Stimulated activated CD4-positive, alpha-beta T cell treated with anti-CD3 and anti-CD28 coated beads, Interleukin-1b, Interleukin-23, amount 100 ng/mL, for 24 hours (primary cell): Measurements from ENCODE around the gene ERC2.

Experiments used
- DNase-seq, 4 experiments: peaks; one replicate each; pipeline ENCODE4 v3.0.0-alpha.2; 2020; ENCODE audit warnings: low read depth in 4 of 4, low spot score in 1 of 4

The ERC2 gene

DNA sequence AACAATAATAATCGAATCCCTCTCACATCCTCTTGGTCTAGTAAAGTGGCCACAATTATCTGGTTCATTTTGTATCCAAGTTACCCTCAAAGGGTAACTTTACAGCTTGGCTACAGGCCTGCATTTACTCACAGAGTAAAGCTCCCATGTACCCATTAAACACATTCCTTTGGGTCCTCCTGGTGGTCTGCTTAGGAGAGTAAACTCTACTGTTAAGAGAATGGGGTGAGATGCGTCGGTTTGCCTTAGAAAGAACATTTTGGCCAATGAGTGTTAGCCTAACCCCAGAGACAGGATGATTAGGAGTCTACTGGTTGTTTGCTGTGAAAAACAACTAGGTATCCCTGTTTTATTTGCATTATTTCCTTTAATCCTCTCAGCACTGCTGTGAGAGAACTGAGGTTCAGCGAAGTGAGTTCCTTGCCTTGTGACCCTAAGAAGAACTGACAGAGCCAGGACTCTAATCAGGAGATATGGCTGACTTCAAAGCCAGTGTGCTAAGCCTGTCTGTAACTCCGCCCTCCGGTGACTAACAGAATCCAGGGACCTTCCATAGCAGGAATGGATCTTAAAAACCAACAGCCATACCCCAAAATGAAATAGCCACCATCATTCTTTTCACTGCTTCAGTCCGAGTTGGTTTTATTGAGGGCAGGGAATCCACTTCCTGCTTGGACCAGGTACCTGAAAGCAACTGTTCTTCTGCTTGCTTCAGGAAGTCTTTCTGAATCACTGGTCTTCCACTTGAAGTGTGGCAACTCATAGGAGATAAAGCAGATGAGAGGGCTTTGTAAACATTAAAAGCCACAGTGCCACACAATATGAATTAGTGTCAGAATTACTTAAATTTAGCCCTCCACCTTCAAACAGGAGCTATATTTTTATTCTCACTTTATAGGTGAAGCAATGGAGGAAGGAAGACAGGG lies 663.8 kb downstream of the ERC2 start:
- DNase-seq: no peak

DNA sequence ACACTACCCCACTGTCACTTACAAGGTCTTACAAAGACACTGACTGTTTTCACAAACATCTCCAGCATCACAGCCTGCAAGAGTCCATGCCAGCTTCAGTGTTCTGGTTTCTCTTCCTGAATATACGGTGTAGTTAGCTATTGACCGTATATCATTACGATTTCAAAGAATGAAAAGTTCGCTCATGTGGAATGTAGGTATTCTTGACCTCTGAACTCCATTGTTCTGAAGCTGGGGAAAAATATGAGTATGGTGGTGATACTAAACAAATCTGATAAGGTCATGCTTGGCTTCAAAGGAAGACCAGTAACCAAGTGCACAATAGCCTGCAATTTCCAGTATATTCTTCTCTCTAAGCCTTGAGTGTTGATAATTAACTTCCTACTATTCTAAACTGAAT lies 665.5 kb downstream of the ERC2 start:
- DNase-seq: no peak

DNA sequence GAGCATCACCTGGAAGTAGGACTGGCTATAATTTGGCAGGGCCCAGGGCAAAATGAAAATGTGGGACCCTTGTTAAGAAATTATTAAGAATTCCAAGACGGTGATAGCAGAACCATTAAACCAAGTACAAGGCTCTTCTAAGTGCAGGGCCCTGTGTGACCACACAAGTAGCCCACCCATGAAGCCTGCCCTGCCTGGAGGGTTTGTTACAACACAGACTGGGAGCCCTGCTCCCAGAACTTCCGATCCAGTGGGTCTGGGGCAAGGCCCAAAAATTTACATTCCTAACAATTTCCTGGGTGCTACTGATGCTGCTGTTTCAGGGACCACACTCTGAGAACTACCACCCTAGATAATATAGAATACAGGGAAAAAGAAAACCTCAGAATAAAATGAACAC lies 666.6 kb downstream of the ERC2 start:
- DNase-seq: no peak

DNA sequence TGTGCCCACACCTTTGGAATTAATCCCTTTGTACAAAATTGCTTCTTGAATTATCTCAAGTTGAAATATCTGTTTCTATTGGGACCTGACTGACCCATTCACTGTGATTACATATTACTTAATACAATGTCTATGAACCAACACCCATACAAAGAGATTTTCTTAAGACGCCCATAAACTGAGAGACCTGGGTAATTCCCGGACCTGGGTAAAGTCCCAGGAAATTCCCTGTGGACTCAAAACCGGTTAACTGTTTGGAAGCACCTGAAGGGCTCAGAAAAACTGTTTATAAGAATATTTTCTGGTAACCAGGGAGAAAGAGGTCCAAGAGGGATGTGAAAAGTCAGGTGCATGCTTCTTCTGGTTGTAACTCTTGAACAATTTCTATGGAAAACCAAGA lies 667.2 kb downstream of the ERC2 start:
- DNase-seq: no peak

DNA sequence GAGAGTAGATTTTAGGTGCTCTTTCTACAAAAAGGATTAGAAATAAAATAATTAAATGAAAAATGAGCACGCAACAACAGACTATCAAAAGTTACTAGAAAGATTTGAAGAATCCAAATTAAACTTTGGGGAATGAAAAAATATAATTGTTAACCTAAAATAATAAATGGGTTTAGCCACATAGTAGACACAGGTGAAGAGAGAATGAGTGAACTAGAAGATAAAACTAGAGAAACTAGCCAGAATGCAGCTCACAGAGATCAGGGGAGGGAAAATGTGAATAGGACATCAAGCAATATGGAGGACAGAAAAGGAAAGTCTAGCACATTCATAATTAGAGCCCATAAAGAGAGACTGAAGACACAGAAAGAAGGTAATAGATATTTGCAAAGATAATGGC lies 670.5 kb downstream of the ERC2 start:
- no peak for DNase-seq

DNA sequence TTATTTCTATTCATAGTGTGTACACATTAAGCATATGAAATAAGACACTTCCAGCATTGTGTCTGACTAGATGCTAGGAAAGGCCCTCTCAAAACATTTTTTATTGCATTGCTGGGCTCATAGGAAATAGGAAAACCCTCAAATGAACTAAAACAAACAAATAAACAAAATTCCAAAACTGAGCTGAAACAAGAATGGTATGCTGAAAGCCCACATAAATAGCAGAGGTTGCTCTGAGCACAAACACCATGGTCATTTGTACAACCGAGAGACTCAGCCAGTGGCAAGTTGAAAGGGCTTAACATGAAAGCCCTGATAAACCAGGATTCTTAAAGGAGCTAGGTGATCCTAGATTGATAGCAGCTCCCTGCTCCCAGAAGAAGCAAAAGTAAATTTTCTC lies 671.2 kb downstream of the ERC2 start:
- DNase-seq: no peak

DNA sequence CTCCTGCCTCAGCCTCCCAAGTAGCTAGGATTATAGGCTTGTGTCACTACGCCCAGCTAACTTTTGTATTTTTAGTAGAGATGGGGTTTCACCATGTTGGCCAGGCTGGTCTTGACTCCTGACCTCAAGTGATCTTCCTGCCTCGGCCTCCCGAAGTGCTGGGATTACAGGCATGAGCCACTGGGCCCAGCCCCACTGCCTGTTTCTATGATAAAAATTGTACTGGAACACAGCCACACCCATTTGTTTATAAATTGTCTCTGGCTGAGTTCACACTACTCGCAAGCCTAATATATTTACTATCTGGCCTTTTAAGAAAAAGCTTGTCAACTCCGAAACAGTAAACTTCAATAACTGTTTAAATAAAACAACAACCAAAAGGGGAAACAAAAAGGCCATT lies 671.7 kb downstream of the ERC2 start:
- DNase-seq: no peak

DNA sequence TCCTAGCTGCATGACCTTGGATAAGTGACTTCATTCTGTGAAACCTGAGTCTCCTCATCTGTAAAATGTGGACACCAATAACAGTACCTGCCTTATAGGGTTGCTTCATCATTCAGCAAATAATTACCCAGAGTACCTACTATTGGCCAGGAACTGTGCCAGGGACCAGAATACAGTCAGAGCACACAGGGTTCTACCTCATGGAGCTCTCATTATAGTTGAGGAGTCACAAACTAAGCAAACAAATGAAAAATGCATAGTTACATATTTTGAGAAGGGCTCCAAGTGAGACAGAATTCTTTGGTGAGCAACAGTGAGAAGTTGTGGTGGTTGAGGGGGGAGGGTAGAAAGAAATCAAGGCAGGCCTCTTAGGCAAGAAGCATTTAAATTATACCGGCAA lies 672.5 kb downstream of the ERC2 start:
- DNase-seq: no peak

DNA sequence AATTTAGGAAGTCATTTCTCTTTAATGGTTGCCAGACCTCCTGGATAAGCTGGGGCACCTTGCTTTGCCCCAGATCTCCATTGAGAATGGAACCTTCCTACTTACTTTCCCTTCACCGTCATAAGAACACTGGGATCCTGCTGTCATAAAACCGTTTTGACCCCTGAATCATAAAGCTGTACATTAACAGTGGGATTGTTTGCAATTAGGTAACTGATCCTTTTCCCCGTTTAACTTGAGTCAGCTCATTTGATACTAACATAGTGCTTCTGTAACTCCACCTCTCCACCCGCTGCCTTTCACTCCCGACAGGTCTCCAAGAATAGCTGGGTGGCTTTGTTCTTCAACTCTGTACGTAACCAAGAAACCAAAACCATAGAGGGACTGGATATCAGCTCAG lies 673.0 kb downstream of the ERC2 start:
- no peak for DNase-seq

DNA sequence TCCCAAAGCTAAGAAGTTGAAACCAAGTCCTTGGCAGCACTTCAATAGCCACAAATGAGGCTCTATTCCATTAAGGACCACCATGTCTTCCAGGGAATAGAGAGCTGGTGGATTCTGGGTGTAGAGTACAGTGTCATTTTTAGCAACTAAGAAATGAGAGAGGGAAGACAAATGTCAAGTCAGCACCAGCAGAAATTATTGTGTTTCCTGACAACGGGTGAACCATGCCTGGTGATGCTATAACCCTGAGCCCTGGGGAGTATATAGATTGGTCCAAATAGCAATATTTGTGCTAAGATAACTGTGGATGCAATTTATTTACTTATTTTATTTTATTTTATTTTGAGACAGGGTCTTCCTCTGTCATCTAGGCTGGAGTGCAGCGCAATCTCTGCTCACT lies 675.5 kb downstream of the ERC2 start:
- no peak for DNase-seq

DNA sequence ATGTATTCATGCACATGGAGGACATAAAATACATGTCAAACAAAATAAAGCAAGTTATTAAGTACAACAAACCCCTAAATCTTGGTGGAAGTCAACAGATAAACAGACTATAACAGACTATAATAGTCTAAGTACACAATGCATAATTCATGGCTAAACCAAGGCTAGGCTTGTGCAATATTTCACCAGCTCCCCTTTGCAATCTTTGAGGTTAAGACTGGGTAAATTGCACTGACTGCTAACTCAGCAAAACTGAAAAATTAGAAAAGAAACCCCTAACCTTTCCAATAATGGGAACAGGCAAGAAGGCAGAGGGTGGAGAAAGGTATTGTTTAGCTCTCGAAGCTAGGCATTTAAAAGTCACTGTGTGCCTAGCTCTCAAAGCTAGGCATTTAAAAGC lies 676.3 kb downstream of the ERC2 start:
- DNase-seq: no peak

DNA sequence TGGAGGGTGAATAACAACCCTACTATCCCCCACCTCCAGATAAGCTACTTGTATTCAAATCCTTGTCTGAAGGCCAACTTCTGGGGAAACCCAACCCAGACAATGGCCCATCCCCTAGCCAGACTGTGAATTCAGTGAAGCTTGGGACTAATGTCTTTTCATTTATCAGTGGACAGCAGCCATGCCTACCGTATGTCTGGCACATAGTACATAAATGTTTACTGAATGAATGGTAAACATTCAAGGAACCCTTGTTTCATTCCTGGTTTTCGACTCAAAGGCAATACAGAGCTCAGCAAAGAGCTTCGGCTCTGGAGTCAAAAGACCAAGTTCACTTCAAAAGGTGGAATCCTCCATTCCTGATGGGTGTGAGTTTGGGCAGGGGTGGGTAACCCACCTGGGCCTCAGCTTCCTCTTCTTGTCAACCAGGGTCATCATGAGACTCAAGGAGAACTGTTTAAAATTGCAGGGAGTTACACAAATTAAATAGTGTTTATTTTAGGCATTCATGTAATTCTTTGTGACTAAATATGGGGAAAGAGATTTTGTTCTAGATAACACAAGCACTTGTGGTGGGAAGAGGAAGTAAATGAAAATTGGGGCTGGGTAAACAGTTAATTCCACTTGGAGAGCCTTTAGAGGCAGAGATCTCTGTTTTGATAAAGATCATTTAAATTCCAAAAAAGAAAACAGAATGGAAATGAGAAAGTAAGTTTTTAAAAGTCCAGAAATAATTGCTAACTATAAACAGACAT lies 677.5 kb downstream of the ERC2 start:
- DNase-seq: no peak

DNA sequence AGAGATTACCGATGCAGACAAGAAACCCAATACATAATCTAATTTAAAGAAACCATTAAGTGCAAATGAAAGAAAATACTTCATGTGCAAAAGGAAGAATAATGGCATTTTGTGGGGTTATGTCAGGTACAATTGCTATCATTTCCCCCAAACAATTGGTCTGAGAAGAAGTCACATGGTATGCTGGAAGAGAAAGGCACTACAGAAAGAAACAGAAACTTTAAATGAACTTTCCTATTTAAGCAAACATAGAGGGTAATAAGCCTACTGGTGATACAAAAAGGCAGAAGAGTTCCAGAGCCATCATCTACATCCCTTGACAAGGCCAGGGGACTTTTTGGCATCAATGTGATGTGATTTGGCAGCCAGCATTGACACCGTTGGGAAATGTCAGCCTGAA lies 678.8 kb downstream of the ERC2 start:
- DNase-seq: no peak

GRCh38 chr3:55782807-55783206 lies 685.5 kb downstream of the ERC2 start:
- no peak for DNase-seq

DNA sequence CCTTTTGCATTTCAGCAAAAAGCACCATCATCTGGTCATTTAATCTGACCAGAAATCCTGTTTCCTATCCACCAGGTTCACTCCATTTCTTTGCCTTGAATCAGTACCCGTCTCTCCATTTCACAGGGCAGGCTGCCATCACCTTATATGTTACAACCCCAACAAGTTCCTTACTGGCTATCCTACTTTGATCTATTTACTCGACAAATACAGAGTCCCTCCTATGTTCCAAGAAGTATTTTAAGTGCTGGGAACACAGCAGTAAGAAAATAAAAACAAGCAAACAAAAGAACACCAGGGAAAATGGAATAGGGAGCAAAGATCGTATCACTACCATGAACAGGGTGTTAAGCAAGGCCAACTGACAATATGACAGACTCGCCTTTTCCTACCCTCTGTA lies 685.9 kb downstream of the ERC2 start:
- DNase-seq: no peak

DNA sequence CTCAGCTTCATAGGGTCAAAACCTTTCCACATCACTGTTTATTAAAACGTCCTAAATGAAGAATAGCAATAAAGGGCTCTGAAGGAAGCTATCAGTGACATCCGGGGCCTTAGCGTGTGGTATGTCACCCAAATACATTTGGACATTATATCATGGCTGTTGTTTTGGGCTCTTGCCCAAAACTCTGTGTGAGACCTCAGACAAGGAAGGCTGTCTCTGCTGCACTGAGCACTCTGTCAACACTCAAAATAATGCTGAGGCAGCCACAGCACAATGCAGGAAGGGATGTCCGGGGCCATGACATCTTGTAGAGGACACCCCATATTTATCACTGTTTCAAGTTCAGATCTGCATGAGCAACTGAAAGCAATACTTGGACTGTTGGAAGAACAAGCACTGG lies 687.4 kb downstream of the ERC2 start:
- DNase-seq: no peak

GRCh38 chr3:55779543-55779942 lies 688.7 kb downstream of the ERC2 start:
- no peak for DNase-seq

DNA sequence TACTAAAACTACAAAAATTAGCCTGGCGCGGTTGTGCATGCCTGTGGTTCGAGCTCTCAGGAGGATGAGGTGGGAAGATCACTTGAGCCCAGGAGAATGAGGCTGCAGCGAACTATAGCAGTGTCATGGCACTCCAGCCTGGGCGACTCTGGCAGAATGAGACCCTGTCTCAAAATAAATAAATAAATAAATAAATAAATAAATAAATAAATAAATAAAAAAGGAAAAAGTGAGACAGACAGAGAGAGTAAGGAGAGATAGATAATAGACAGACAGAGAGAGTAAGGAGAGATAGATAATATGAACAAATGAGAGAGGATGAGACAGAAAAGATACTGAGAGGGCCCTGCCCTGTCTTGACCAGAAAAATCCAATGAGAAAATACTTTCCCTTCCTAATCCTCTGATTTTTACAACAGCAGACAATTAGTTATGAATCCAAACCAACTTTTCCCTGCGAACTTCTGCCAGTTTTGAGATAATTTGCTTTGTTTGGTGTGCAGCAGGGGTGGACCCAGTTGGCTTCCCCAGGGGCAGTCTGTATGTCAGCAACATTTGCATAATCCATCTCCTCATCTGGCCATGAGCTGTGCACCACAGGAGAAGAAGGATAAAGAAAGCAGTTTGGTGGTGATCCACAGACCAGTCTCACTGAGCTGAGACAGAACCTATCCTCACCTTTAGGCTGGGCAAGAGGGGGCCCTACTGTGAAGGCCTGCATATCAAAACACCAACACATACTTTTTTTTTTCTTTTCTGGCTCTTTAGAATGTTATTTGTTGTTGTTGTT lies 692.7 kb downstream of the ERC2 start:
- no peak for DNase-seq

GRCh38 chr3:55774856-55775255 lies 693.4 kb downstream of the ERC2 start:
- no peak for DNase-seq

DNA sequence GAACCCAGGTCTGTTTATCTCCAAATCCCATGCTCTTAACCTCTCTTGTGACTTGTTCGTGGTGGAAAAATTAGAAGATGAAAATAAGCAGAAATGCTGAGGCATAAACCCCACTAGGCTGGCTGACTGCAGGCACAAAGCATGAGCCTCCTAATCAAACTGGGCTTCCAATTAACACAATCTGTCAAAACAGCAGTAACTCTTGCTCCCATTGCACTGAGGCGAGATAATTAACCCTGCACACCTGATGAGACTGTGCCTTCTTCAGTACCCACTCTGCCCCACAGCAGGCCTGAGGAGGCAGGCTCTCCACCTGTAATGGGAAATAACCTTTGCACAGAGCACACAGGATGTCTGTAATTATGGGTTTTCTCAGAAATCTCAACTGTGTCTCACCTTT lies 696.8 kb downstream of the ERC2 start:
- DNase-seq: no peak

DNA sequence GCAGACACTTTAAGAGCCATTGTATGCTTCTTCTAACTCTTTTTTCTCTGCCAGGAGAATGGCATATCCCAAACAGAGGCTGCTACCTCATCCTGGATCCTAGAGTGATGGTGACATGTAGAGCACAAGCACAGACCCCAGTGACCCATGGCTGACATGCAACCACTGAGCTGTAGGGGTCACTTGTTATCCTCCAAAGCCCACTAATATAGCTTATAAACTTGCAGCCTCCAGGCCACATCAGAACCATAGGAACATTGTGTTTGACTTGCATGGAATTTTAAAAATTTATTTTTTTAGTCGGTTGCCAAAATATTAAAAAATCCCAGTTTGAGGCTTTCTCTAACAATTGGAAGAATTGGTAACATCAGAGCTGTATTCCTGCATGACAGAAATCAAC lies 698.2 kb downstream of the ERC2 start:
- DNase-seq: no peak

- no peak for DNase-seq
Observed at GRCh38 chr3:55766753-55767152, 701.5 kb downstream of the ERC2 start.
